ENCODE data around the gene CLEC3A.
"Not testable (repeated sequence)": the region's sequence is repeated elsewhere in the genome, so short reads cannot be mapped to it uniquely, and the experiment has no call there.

CLEC3A gene

DNA sequence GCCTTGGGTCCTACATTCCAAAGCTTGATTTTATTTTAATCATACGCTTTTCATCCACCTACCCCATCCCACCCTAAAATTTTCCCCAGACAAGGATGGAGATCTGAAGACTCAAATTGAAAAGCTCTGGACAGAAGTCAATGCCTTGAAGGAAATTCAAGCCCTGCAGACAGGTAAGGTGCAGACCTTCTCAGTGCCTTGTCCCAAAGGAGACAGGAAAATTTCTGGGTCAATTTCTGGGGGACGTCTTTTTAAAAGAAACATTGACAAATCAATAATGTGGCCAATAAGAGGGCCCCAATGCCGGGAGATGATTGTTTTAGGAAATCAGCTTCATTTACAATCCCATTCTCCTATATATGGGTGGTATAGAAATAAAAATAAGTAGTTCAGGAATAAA is 5.7 kb downstream of the CLEC3A start:
- H3K9ac ChIP-seq (ENCODE audit: low read depth, low read length), result no peak overlapping the region
- no peak overlapping the region for H3K27ac ChIP-seq (ENCODE audit: low read depth, low read length)
- H3K36me3 ChIP-seq (ENCODE audit: insufficient read depth, low read length), result no peaks in the 10 kb centered on the region
- H3K4me1 ChIP-seq (ENCODE audit: insufficient read depth, low read length), result 0 out of 2 replicates have a peak, but pooled peaks cover 3% of the 10 kb centered on the region
- H3K9me3 ChIP-seq (ENCODE audit: insufficient read depth, low read depth, low read length), result no peaks in the 10 kb centered on the region
- no peaks in the 10 kb centered on the region for H3K27me3 ChIP-seq (ENCODE audit: insufficient read depth, low read length)
- no peak overlapping the region for H3K4me3 ChIP-seq (ENCODE audit: low read length)
- 70% methylated on average over 2 of the region's 3 CpGs for WGBS

DNA sequence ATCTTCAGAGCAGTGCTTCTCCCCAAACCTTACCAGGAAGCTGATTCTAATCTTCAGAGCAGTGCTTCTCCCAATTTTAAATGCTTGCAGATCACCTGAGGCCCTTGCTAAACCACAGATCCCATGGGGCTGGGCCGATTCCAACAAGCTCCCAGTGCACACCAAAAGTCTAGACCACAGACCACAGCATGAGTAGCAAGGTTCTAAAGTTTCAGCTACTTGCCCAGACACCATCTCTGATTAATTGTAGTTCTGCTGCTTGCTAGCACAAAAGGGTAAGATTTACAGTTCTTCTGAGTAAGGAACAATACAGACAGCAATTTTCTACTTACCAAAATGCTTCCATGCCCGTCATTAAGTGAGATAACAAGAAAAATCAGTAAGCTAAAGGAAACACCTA is 12.2 kb downstream of the CLEC3A start:
- Histone ChIP-seq H3K36me3 (ENCODE audit: insufficient read depth, low read length) (no peaks in the 10 kb centered on the region), H3K27ac (ENCODE audit: low read depth, low read length) (no peak overlapping the region), H3K9me3 (ENCODE audit: insufficient read depth, low read depth, low read length) (no peaks in the 10 kb centered on the region), H3K4me1 (ENCODE audit: insufficient read depth, low read length) (no peaks in the 10 kb centered on the region), H3K4me3 (ENCODE audit: low read length) (no peak overlapping the region), H3K9ac (ENCODE audit: low read depth, low read length) (no peak overlapping the region), H3K27me3 (ENCODE audit: insufficient read depth, low read length) (no peaks in the 10 kb centered on the region)
- 85% methylated on average over 2 of the region's 2 CpGs for WGBS

DNA sequence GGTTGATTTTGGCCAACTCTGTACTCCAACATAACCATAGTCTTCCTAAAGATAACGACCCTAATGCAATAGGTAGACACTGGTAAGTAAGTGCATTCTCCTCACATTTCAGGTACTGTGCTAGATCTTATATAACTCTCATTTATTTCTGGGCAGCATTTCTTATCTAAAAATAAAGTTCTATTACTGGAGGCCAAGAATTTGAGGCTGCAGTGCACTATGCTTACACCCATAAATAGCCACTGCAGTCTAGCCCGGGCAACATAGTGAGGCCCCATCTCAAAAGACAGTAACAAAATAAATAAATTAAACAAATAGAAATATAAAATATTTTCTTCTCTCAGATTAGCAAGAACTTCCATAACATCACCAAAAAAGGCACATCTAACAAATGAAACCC is 12.7 kb downstream of the CLEC3A start:
- Histone ChIP-seq H3K4me1 (ENCODE audit: insufficient read depth, low read length) (no peaks in the 10 kb centered on the region), H3K4me3 (ENCODE audit: low read length) (no peak overlapping the region), H3K27me3 (ENCODE audit: insufficient read depth, low read length) (no peaks in the 10 kb centered on the region), H3K36me3 (ENCODE audit: insufficient read depth, low read length) (no peaks in the 10 kb centered on the region), H3K9me3 (ENCODE audit: insufficient read depth, low read depth, low read length) (no peaks in the 10 kb centered on the region), H3K27ac (ENCODE audit: low read depth, low read length) (no peak overlapping the region), H3K9ac (ENCODE audit: low read depth, low read length) (no peak overlapping the region)
- WGBS, result 68% methylated on average over 2 of the region's 2 CpGs

- no peaks in the 10 kb centered on the region for H3K9me3 ChIP-seq (ENCODE audit: insufficient read depth, low read depth, low read length)
- 0 out of 2 replicates have a peak, but pooled peaks cover 7% of the 10 kb centered on the region for H3K27me3 ChIP-seq (ENCODE audit: insufficient read depth, low read length)
- H3K27ac ChIP-seq (ENCODE audit: low read depth, low read length), result no peak overlapping the region
- no peak overlapping the region for H3K4me3 ChIP-seq (ENCODE audit: low read length)
- H3K36me3 ChIP-seq (ENCODE audit: insufficient read depth, low read length), result no peaks in the 10 kb centered on the region
- H3K4me1 ChIP-seq (ENCODE audit: insufficient read depth, low read length), result no peaks in the 10 kb centered on the region
- no peak overlapping the region for H3K9ac ChIP-seq (ENCODE audit: low read depth, low read length)
Measured at GRCh38 chr16:78040396-78040795, 18.0 kb downstream of the CLEC3A start.

DNA sequence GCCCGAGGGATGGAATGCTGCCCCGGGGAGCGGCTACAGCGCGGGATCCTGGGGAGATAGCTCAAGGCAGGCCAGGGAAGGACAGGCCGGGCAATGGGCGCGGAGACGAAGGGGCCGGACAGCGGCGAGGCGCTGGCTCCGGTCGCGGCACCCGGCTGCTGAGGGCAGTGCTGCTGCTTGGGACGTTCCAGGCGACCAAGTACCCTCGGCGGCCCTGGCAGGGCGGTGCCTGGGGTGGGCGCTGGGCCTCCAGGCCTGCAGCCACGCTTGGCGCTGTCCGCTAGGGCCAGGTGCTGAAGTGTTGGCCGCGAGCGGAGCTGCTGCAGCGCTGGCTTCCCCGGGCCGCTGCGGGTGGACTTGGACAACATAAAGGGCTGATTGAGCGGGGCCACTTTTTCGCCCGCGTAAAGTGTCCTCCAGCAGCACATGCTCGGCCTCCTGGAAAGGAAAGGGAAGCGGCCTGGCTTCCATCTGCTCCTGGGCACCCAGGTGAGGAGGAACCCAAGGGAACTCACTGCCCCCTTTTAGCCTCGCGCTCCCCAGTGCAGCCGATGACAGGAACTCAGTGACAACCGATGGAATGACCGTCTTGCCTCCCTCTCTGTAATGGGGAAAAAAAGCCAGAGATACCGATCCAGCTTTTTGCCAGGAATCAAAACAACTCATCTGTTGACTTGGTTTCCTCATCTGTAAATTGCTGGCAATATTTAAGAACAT is 23.7 kb downstream of the CLEC3A start:
- H3K27me3 ChIP-seq (ENCODE audit: insufficient read depth, low read length), result peaks cover 28% of the 10 kb centered on the region
- no peaks in the 10 kb centered on the region for H3K4me1 ChIP-seq (ENCODE audit: insufficient read depth, low read length)
- H3K9me3 ChIP-seq (ENCODE audit: insufficient read depth, low read depth, low read length), result no peaks in the 10 kb centered on the region
- H3K4me3 ChIP-seq (ENCODE audit: low read length), result peak overlapping the region; percentile 42
- H3K9ac ChIP-seq (ENCODE audit: low read depth, low read length), result no peak overlapping the region
- no peak overlapping the region for H3K27ac ChIP-seq (ENCODE audit: low read depth, low read length)
- 12% methylated on average over 45 of the region's 45 CpGs for WGBS
- H3K36me3 ChIP-seq (ENCODE audit: insufficient read depth, low read length), result no peaks in the 10 kb centered on the region

GRCh38 chr16:78048319-78048718 is 26.0 kb downstream of the CLEC3A start:
- Histone ChIP-seq H3K36me3 (ENCODE audit: insufficient read depth, low read length) (no peaks in the 10 kb centered on the region), H3K4me1 (ENCODE audit: insufficient read depth, low read length) (no peaks in the 10 kb centered on the region), H3K27me3 (ENCODE audit: insufficient read depth, low read length) (peaks cover 28% of the 10 kb centered on the region), H3K9me3 (ENCODE audit: insufficient read depth, low read depth, low read length) (no peaks in the 10 kb centered on the region), H3K9ac (ENCODE audit: low read depth, low read length) (no peak overlapping the region), H3K27ac (ENCODE audit: low read depth, low read length) (no peak overlapping the region), H3K4me3 (ENCODE audit: low read length) (no peak overlapping the region)
- WGBS, result 94% methylated on average over 15 of the region's 15 CpGs

DNA sequence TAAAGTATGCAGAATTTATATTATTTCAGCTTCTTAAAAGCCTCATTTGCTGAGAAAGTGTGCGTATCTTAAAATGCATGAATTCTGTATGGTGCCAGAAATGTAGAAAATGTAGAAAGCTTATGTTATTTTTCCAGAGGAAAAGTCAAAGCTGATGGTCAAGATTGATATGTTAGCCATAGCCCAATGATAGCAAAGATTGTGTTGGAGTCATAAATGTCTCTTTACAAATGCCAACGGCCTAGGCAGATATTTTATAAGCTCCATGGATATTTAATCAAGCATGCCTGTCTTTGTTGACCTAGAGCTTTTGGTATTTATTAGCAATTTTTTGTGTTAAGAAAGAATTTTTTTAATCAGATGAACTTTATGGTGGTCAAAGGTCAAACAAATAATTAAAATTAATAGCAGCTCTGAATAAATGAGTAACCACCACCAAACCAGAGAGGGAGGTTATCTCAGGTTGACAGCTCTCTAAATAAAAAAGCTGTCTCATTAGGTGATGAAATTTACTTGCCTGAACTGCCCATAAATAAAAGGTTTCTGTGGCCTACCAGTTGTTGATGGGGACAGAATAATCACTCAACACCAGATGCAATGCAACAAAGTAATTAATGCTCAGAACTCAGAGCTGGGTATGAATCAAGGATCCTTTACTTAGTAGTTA is 28.5 kb downstream of the CLEC3A start:
- Histone ChIP-seq H3K9ac (ENCODE audit: low read depth, low read length) (no peak overlapping the region), H3K27ac (ENCODE audit: low read depth, low read length) (no peak overlapping the region), H3K27me3 (ENCODE audit: insufficient read depth, low read length) (peaks cover 26% of the 10 kb centered on the region), H3K36me3 (ENCODE audit: insufficient read depth, low read length) (no peaks in the 10 kb centered on the region), H3K4me1 (ENCODE audit: insufficient read depth, low read length) (no peaks in the 10 kb centered on the region), H3K9me3 (ENCODE audit: insufficient read depth, low read depth, low read length) (no peaks in the 10 kb centered on the region), H3K4me3 (ENCODE audit: low read length) (no peak overlapping the region)
- WGBS, result 98% methylated on average over 2 of the region's 2 CpGs

- Histone ChIP-seq H3K27me3 (ENCODE audit: insufficient read depth, low read length) (peaks cover 12% of the 10 kb centered on the region), H3K36me3 (ENCODE audit: insufficient read depth, low read length) (no peaks in the 10 kb centered on the region), H3K9ac (ENCODE audit: low read depth, low read length) (no peak overlapping the region), H3K4me1 (ENCODE audit: insufficient read depth, low read length) (no peaks in the 10 kb centered on the region), H3K4me3 (ENCODE audit: low read length) (no peak overlapping the region), H3K9me3 (ENCODE audit: insufficient read depth, low read depth, low read length) (no peaks in the 10 kb centered on the region), H3K27ac (ENCODE audit: low read depth, low read length) (no peak overlapping the region)
- 91% methylated on average over 9 of the region's 9 CpGs for WGBS
Measured at GRCh38 chr16:78057803-78058564, 35.6 kb downstream of the CLEC3A start.

- H3K9me3 ChIP-seq (ENCODE audit: insufficient read depth, low read depth, low read length); H3K27ac ChIP-seq (ENCODE audit: low read depth, low read length); H3K36me3 ChIP-seq (ENCODE audit: insufficient read depth, low read length); H3K9ac ChIP-seq (ENCODE audit: low read depth, low read length); H3K4me3 ChIP-seq (ENCODE audit: low read length); H3K4me1 ChIP-seq (ENCODE audit: insufficient read depth, low read length): not testable (repeated sequence)
- peaks cover 20% of the 10 kb centered on the region for H3K27me3 ChIP-seq (ENCODE audit: insufficient read depth, low read length)
- WGBS, result 87% methylated on average over 25 of the region's 25 CpGs
Measured at GRCh38 chr16:78059806-78060205, 37.5 kb downstream of the CLEC3A start.

DNA sequence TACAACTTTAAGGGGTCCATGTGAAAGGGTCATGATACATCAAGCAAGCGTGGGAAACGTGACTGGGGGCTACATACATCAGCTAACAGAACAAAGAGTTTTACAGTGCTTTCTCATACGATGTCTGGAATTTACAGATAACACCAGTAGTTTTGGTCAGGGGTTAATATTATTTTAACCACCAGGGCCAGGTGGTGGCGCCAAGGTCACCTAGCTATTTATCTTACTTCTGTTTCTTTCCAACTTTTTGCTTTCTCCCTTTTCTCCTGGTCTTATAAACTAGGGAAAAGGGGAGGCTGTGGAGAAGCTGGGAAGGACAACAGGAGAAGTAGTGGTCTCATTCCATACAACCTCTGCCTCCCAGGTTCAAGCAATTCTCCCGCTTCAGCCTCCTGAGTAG is 37.9 kb downstream of the CLEC3A start:
- no peak overlapping the region for H3K4me3 ChIP-seq (ENCODE audit: low read length)
- no peaks in the 10 kb centered on the region for H3K9me3 ChIP-seq (ENCODE audit: insufficient read depth, low read depth, low read length)
- no peak overlapping the region for H3K27ac ChIP-seq (ENCODE audit: low read depth, low read length)
- WGBS, result 73% methylated on average over 4 of the region's 5 CpGs
- no peaks in the 10 kb centered on the region for H3K4me1 ChIP-seq (ENCODE audit: insufficient read depth, low read length)
- H3K9ac ChIP-seq (ENCODE audit: low read depth, low read length), result no peak overlapping the region
- H3K27me3 ChIP-seq (ENCODE audit: insufficient read depth, low read length), result peaks cover 22% of the 10 kb centered on the region
- H3K36me3 ChIP-seq (ENCODE audit: insufficient read depth, low read length), result no peaks in the 10 kb centered on the region

GRCh38 chr16:78060809-78061208 is 38.5 kb downstream of the CLEC3A start:
- no peak overlapping the region for H3K4me3 ChIP-seq (ENCODE audit: low read length)

More at GRCh38 chr16:78060809-78061208, 38.5 kb downstream of the CLEC3A start:
- H3K27ac ChIP-seq (ENCODE audit: low read depth, low read length), result no peak overlapping the region
- no peaks in the 10 kb centered on the region for H3K36me3 ChIP-seq (ENCODE audit: insufficient read depth, low read length)
- 95% methylated on average over 4 of the region's 5 CpGs for WGBS
- H3K27me3 ChIP-seq (ENCODE audit: insufficient read depth, low read length), result peaks cover 24% of the 10 kb centered on the region
- no peak overlapping the region for H3K9ac ChIP-seq (ENCODE audit: low read depth, low read length)
- H3K4me1 ChIP-seq (ENCODE audit: insufficient read depth, low read length), result no peaks in the 10 kb centered on the region
- H3K9me3 ChIP-seq (ENCODE audit: insufficient read depth, low read depth, low read length), result no peaks in the 10 kb centered on the region
